ENCODE data around the gene GPR152.
"Not testable (repeated sequence)": the region's sequence is repeated elsewhere in the genome, so short reads cannot be mapped to it uniquely, and the experiment has no call there.

Gene GPR152

GRCh38 chr11:67489203-67489884, 36.8 kb upstream of the GPR152 start:
- DNase-seq, result no peak

GRCh38 chr11:67486481-67487195, 34.1 kb upstream of the GPR152 start:
- DNase-seq, result no peak

GRCh38 chr11:67485873-67486361, 33.4 kb upstream of the GPR152 start:
- not testable (repeated sequence) for DNase-seq

- DNase-seq, result no peak
These were observed 32.4 kb upstream of the GPR152 start for GRCh38 chr11:67484847-67485311.

- DNase-seq, result no peak
These were observed 31.5 kb upstream of the GPR152 start for GRCh38 chr11:67483831-67484665.

- DNase-seq, result peak; percentile 96
These were observed 30.6 kb upstream of the GPR152 start, which contains the start of gene AIP for GRCh38 chr11:67482827-67483798. Gene AIP, plus strand, starts transcription at chr11:67483026. Its CDS starts 133 bp downstream, at chr11:67483159.

GRCh38 chr11:67482275-67482826, 29.8 kb upstream of the GPR152 start:
- DNase-seq, result no peak

GRCh38 chr11:67477344-67478050, 25.0 kb upstream of the GPR152 start:
- DNase-seq, result not testable (repeated sequence)

- not testable (repeated sequence) for DNase-seq
These were observed 24.2 kb upstream of the GPR152 start for GRCh38 chr11:67476692-67477091.

GRCh38 chr11:67472882-67473281, 20.4 kb upstream of the GPR152 start:
- DNase-seq, result no peak

GRCh38 chr11:67470337-67471002, 17.9 kb upstream of the GPR152 start:
- DNase-seq, result no peak

- no peak for DNase-seq
These were observed 16.9 kb upstream of the GPR152 start for GRCh38 chr11:67469508-67469811.

GRCh38 chr11:67468759-67469507, 16.4 kb upstream of the GPR152 start, which contains the start of gene TMEM134:
Gene TMEM134, minus strand, starts transcription at chr11:67469251. Its CDS starts 59 bp downstream, at chr11:67469192.
- peak; percentile 97 for DNase-seq

- no peak for DNase-seq
These were observed 15.9 kb upstream of the GPR152 start for GRCh38 chr11:67468456-67468758.

- DNase-seq, result no peak
These were observed 15.5 kb upstream of the GPR152 start for GRCh38 chr11:67468056-67468455.

GRCh38 chr11:67466962-67467771, 14.6 kb upstream of the GPR152 start:
- DNase-seq, result no peak

GRCh38 chr11:67466367-67466766, 13.8 kb upstream of the GPR152 start:
- no peak for DNase-seq

- DNase-seq, result not testable (repeated sequence)
These were observed 13.0 kb upstream of the GPR152 start for GRCh38 chr11:67465530-67465929.

- DNase-seq, result no peak
These were observed 12.6 kb upstream of the GPR152 start for GRCh38 chr11:67465189-67465510.

Measured in right forelimb (tissue), 1 donor.